Measurements from ENCODE around the gene C22orf39. TPM values are rescaled to one million over a fixed set of nuclear protein-coding genes. Genes with fewer than 3 reads are reported as not detected.

C22orf39 gene
- polyA plus RNA-seq, 1 experiment: 18.8 TPM

DNA sequence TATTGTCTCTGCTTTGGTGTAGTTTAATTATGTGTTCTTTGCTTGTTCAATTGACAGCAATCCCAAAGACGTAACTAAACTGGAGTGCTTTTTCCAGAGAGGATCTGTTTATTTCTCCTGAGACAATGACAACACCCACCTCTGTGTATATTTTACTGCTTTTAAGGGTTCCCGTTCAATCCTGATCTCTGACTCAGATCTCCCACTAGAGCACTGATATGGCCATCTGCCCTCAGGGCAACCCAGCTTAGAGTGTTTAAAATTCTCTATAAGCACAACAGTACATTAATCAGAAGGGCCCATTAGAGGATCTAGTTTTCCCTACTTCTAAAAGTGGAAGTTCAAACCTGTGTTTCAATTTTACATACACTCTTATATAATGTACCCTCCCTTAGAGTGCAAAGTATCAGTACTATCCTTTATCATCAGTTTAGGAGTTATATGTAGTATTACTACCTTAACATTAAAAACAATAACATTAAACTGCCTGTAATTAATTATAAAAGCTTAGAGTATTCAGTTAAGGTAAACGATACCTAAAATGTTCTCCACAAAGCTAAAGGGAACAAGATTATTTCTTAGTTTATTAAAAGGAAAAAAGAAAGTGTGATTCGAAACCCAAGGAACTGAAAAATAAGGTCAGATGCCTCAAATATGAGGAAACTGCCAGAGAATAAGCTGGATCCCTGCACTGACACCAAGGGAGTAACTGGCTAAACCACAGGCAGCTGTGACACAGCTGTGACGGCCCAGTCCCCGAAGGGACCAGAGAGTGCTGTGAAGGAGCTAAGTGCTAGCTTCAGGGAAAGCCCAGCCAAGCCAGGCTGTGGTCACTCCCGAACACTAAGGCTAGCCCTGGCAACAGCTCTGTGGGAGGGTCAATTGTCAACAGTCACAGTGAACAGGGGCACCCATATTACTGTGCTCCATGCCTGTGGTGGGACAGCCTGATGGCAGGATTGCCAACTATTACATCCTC, 16.3 kb upstream of the C22orf39 start:
- TF ChIP-seq, protein P1, sequence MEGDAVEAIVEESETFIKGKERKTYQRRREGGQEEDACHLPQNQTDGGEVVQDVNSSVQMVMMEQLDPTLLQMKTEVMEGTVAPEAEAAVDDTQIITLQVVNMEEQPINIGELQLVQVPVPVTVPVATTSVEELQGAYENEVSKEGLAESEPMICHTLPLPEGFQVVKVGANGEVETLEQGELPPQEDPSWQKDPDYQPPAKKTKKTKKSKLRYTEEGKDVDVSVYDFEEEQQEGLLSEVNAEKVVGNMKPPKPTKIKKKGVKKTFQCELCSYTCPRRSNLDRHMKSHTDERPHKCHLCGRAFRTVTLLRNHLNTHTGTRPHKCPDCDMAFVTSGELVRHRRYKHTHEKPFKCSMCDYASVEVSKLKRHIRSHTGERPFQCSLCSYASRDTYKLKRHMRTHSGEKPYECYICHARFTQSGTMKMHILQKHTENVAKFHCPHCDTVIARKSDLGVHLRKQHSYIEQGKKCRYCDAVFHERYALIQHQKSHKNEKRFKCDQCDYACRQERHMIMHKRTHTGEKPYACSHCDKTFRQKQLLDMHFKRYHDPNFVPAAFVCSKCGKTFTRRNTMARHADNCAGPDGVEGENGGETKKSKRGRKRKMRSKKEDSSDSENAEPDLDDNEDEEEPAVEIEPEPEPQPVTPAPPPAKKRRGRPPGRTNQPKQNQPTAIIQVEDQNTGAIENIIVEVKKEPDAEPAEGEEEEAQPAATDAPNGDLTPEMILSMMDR (IDR thresholded peaks at IDR 0.05; ENCODE audit: low read depth, low read length): no peak
- peak overlapping the region; percentile 31 for H3K27ac ChIP-seq (ENCODE audit: low read depth, low read length)
- H3K27me3 ChIP-seq (ENCODE audit: control insufficient read depth, insufficient read depth, low read length): no peaks in the 10 kb centered on the region
- DNase-seq (ENCODE audit: low read depth, low spot score): peak; percentile 24
- ChIA-PET POLR2A (no interaction called here), CTCF (interaction anchor here (0.6 to 2.0 kb wide), 4 partner anchors 10 to 166 kb away, joined by 3 to 11 read pairs (median 5); no protein-coding TSS in a partner anchor)
- H3K9me3 ChIP-seq (ENCODE audit: control insufficient read depth, insufficient read depth, low read length): no peaks in the 10 kb centered on the region
- H3K4me3 ChIP-seq (ENCODE audit: low read depth, low read length): no peak overlapping the region

- ChIA-PET CTCF (interaction anchor here (0.6 to 2.0 kb wide), 4 partner anchors 11 to 167 kb away, joined by 3 to 11 read pairs (median 5); no protein-coding TSS in a partner anchor), POLR2A (no interaction called here)
- no peaks in the 10 kb centered on the region for H3K9me3 ChIP-seq (ENCODE audit: control insufficient read depth, insufficient read depth, low read length)
- TF ChIP-seq, protein P1 (IDR thresholded peaks at IDR 0.05; ENCODE audit: low read depth, low read length): no peak
- H3K27me3 ChIP-seq (ENCODE audit: control insufficient read depth, insufficient read depth, low read length): no peaks in the 10 kb centered on the region
- no peak for DNase-seq (ENCODE audit: low read depth, low spot score)
- H3K27ac ChIP-seq (ENCODE audit: low read depth, low read length): no peak overlapping the region
- H3K4me3 ChIP-seq (ENCODE audit: low read depth, low read length): no peak overlapping the region
Measured at GRCh38 chr22:19463008-19463407, 15.5 kb upstream of the C22orf39 start.

DNA sequence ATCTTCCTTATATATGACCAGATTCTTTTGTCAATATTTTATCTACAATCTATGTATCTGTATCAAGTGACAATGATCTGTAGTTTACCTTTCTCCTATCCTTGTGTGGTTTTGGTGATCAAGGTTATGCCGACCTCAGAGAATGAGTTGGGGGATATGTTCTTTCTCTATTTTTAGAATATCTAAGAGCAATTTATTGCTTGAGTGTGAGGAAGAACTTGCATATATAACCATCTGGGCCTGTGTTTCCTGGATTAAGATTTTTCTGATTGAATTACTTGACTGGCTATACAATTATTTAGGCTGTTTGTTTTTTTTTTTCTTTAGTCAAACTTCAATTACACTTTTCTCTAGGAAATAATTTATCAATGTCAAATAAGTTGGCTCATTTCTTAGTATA, 14.0 kb upstream of the C22orf39 start:
- no peaks in the 10 kb centered on the region for H3K27me3 ChIP-seq (ENCODE audit: control insufficient read depth, insufficient read depth, low read length)
- no peak for DNase-seq (ENCODE audit: low read depth, low spot score)
- TF ChIP-seq, protein P1 (IDR thresholded peaks at IDR 0.05; ENCODE audit: low read depth, low read length): no peak
- no peaks in the 10 kb centered on the region for H3K9me3 ChIP-seq (ENCODE audit: control insufficient read depth, insufficient read depth, low read length)
- no peak overlapping the region for H3K27ac ChIP-seq (ENCODE audit: low read depth, low read length)
- no peak overlapping the region for H3K4me3 ChIP-seq (ENCODE audit: low read depth, low read length)
- ChIA-PET POLR2A (no interaction called here), CTCF (no interaction called here)

GRCh38 chr22:19460036-19460435, 12.5 kb upstream of the C22orf39 start:
- TF ChIP-seq, protein P1 (IDR thresholded peaks at IDR 0.05; ENCODE audit: low read depth, low read length): no peak
- H3K9me3 ChIP-seq (ENCODE audit: control insufficient read depth, insufficient read depth, low read length): no peaks in the 10 kb centered on the region
- no peak overlapping the region for H3K4me3 ChIP-seq (ENCODE audit: low read depth, low read length)
- ChIA-PET CTCF (no interaction called here), POLR2A (no interaction called here)
- DNase-seq (ENCODE audit: low read depth, low spot score): no peak
- no peaks in the 10 kb centered on the region for H3K27me3 ChIP-seq (ENCODE audit: control insufficient read depth, insufficient read depth, low read length)
- no peak overlapping the region for H3K27ac ChIP-seq (ENCODE audit: low read depth, low read length)

GRCh38 chr22:19457828-19458428, 10.4 kb upstream of the C22orf39 start:
- POLR2A ChIA-PET: no interaction called here
- no peaks in the 10 kb centered on the region for H3K9me3 ChIP-seq (ENCODE audit: control insufficient read depth, insufficient read depth, low read length)
- no peaks in the 10 kb centered on the region for H3K27me3 ChIP-seq (ENCODE audit: control insufficient read depth, insufficient read depth, low read length)
- CTCF ChIA-PET: no interaction called here
- TF ChIP-seq, protein P1 (IDR thresholded peaks at IDR 0.05; ENCODE audit: low read depth, low read length): no peak
- no peak overlapping the region for H3K4me3 ChIP-seq (ENCODE audit: low read depth, low read length)
- H3K27ac ChIP-seq (ENCODE audit: low read depth, low read length): no peak overlapping the region
- DNase-seq (ENCODE audit: low read depth, low spot score): no peak

Measured in AG04450 (cell line).